ENCODE results near the gene BCKDK.

BCKDK gene

DNA sequence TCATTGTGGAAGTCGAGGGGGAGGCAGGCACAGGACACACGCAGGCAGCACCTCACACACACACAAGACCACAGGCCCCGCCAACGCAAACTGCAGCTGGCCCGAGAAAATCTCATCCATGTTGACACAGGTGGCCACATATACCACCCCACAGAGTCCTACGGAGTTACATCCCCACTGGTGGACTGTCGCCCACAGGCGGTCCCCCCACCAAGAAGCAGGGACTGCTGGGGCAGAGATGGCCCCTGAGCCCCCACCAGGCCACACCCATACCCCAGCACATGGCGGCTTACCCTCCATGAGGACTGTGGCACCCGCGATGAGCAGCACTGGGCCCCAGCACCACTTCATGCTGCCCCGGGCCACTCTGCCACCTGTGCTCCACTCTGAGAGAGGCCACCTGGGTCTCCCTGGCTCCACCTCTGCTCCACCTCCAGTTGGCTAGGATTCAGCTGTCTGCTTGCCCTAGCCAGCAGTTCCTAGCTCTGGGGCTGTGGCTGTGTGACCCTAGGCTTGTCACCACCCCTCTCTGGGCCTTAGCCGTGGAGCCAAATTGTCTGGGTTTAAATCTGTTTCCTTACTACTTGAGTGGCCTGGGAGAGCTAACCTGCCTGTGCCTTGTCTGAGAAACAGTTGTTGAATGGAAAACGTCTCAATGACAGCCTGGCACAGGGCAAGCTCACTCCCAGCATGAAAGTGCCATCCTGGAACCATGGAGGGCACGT lies 19.6 kb upstream of the BCKDK start, which contains the start of gene PRSS53:
TSS of gene PRSS53 (minus strand) at position 485 of the 725 bp plus-strand sequence. CDS start at position 351, 134 bp downstream.
- DNase-seq (ENCODE audit: low read depth in 2 of 2) = no peak
- H3K4me3 ChIP-seq (replicated peaks in 1 of 2; ENCODE audit: low read depth in 2 of 2, low read length in 2 of 2) = no peak within 1 kb of the TSS
- TF ChIP-seq, protein P1, sequence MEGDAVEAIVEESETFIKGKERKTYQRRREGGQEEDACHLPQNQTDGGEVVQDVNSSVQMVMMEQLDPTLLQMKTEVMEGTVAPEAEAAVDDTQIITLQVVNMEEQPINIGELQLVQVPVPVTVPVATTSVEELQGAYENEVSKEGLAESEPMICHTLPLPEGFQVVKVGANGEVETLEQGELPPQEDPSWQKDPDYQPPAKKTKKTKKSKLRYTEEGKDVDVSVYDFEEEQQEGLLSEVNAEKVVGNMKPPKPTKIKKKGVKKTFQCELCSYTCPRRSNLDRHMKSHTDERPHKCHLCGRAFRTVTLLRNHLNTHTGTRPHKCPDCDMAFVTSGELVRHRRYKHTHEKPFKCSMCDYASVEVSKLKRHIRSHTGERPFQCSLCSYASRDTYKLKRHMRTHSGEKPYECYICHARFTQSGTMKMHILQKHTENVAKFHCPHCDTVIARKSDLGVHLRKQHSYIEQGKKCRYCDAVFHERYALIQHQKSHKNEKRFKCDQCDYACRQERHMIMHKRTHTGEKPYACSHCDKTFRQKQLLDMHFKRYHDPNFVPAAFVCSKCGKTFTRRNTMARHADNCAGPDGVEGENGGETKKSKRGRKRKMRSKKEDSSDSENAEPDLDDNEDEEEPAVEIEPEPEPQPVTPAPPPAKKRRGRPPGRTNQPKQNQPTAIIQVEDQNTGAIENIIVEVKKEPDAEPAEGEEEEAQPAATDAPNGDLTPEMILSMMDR (IDR thresholded peaks at IDR 0.05; ENCODE audit: low read depth, low read length) = no peak

DNA sequence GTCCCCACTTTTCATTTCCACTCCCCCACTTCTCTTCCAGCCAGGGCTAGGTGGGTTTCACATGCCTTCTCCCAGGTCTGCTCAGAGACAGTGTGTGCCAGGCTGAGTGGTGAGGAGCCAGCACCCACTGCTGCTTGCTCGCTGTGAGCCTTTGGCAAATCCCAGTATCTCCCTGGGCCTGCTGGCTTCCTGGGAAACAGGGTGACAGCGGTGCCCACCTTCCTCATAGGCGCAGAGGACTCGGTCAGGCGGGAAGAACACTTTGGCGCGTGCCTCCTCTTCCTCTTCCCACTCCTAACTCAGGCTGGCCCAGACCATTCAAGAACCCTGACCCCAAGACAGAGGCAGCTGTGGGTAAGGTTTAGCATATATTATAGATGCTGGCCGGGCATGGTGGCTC lies 19.0 kb upstream of the BCKDK start:
- H3K4me3 ChIP-seq (replicated peaks in 1 of 2; ENCODE audit: low read depth in 2 of 2, low read length in 2 of 2) = no peak overlapping the region
- TF ChIP-seq, protein P1 (IDR thresholded peaks at IDR 0.05; ENCODE audit: low read depth, low read length) = no peak
- DNase-seq (ENCODE audit: low read depth in 2 of 2) = no peak

DNA sequence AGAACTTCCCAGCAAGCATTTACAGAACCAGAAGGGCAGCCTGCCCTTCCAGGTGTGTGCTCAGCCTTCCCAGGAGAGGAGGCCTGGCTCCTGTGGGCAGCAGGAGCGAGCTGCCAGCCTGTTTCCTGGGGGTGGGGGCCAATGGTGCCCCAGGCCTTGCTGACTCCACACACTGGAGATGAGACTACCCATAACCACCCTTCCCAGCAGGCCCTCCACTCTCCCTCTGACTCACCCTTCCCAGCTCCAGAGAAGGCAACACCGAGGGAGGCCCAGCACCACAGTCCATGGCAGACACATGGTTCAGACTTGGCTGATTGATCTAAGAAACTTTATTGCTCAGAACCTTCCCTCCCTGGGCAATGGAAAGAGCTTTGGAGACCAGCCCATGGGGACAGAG lies 17.6 kb upstream of the BCKDK start:
- DNase-seq (ENCODE audit: low read depth in 2 of 2) = no peak
- H3K4me3 ChIP-seq (replicated peaks in 1 of 2; ENCODE audit: low read depth in 2 of 2, low read length in 2 of 2) = no peak overlapping the region
- TF ChIP-seq, protein P1 (IDR thresholded peaks at IDR 0.05; ENCODE audit: low read depth, low read length) = no peak

DNA sequence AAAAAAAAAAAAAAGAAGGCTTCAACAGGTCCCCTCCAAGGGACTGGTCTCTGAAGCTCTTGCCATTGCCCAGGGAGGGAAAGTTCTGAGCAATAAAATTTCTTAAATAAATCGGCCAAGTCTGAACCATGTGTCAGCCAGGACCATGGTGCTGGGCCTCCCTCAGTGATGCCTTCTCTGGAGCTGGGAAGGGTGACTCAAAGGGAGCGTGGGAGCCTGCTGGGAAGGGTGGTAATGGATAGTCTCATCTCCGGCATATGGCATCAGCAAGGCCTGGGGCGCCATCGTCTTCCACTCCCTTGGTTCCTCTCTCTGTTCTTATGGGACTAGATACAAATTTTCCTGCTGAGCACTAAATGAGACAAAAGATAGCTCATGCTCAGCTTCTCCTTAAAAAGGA lies 15.9 kb upstream of the BCKDK start:
- no peak for DNase-seq (ENCODE audit: low read depth in 2 of 2)
- TF ChIP-seq, protein P1 (IDR thresholded peaks at IDR 0.05; ENCODE audit: low read depth, low read length) = no peak
- no peak overlapping the region for H3K4me3 ChIP-seq (replicated peaks in 1 of 2; ENCODE audit: low read depth in 2 of 2, low read length in 2 of 2)

DNA sequence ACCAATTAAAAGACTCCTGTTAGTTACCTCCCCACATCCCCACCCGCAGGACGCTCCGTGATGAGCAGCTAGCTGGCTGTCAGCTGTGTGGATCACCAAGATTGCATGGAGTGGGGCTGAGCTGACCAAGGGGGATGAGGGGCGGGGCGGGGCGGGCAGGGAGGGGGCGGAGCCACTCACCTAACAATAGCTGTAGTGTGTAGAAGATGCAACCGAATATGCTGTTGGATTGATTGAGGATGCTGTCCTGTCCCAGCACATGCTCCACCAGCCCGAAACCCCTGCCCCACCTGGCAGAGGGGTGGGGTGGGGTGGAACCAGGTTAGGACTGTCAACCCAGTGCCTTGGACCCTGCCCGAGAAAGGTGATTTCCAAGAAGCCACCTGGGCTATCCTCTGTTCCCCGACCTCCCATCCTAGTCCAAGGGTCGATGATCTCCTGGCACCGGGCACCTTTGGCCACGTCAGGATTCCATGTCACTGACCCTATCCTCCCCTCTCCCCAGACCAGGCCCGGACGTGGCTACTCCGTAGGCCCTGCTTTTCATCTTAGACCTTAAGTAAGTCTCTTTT lies 15.0 kb upstream of the BCKDK start:
- peak overlapping the region; percentile 75 to 99 for H3K4me3 ChIP-seq (replicated peaks in 1 of 2; ENCODE audit: low read depth in 2 of 2, low read length in 2 of 2)
- DNase-seq (ENCODE audit: low read depth in 2 of 2) = peak; percentile 27 to 37
- TF ChIP-seq, protein P1 (IDR thresholded peaks at IDR 0.05; ENCODE audit: low read depth, low read length) = no peak

DNA sequence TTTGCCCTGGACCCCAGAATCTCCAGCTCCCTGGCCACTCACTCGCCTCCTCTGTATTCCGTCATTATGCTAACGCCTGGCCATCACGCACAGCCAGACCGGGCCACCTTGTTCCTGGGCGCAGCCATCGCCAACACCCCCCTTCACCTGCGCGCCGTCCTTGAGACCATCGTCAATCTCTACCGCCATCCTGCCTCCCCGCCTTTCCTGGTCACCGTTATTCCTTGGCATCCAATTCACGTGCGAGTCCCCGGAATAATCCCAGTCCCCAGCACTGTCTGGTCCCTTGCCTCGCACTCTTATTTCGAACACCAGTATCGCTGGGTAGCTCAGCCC lies 14.1 kb upstream of the BCKDK start:
- TF ChIP-seq, protein P1 (IDR thresholded peaks at IDR 0.05; ENCODE audit: low read depth, low read length) = no peak
- peak overlapping the region; percentile 75 to 99 for H3K4me3 ChIP-seq (replicated peaks in 1 of 2; ENCODE audit: low read depth in 2 of 2, low read length in 2 of 2)
- peak in 1 of 2 donors; percentile 29 for DNase-seq (ENCODE audit: low read depth in 2 of 2)

Data from cardiac fibroblast (primary cell).